Left ventricle myocardium inferior (tissue), 1 donor: Measurements from ENCODE around the gene CYP46A1. TPM values are rescaled to one million over a fixed set of nuclear protein-coding genes. Genes with fewer than 3 reads are reported as not detected.

Experiments used
- DNase-seq: peaks from one replicate; pipeline ENCODE4 v3.0.0-alpha.2; 2020
- H3K27ac ChIP-seq: fragments of 200-600 bp; replicated peaks from 2 replicates; pipeline ENCODE4 v1.8.0; 2021
- H3K27me3 ChIP-seq: fragments of 200-600 bp; 2 replicates; pipeline ENCODE4 v1.8.0; 2021; ENCODE audit warnings: low read depth
- H3K36me3 ChIP-seq: fragments of 200-600 bp; 2 replicates; pipeline ENCODE4 v1.8.0; 2021
- H3K4me1 ChIP-seq: fragments of 200-600 bp; 2 replicates; pipeline ENCODE4 v1.8.0; 2021
- H3K4me3 ChIP-seq: fragments of 200-600 bp; 2 replicates; pipeline ENCODE4 v1.8.0; 2021; ENCODE audit warnings: mild to moderate bottlenecking, moderate library complexity
- H3K9me3 ChIP-seq: fragments of 200-600 bp; replicated peaks from 2 replicates; pipeline ENCODE4 v1.8.0; 2021
- CTCF ChIP-seq: fragments of 200-600 bp; IDR thresholded peaks from 2 replicates; pipeline ENCODE4 v1.8.0; 2021; ENCODE audit warnings: antibody characterized with exemption, mild to moderate bottlenecking, borderline replicate concordance
- intact Hi-C: fragments of 100-400 bp; cut with micrococcal nuclease; formaldehyde crosslinking; loops from one replicate; pipeline ENCODE4 v1.11.0; 2022
- total RNA-seq: library from RNA; stranded (reverse); fragmentation: NEBNext Ultra II Directional; extraction: Animal tissue kit (Norgen Biotek cat#: 25700); gene quantifications from one replicate; pipeline ENCODE4 v1.2.1, GENCODE V29; 2021
- donor health status: DM: no; HTN: yes; CAD: no; lungs with severe emphysema.

The CYP46A1 gene
- total RNA-seq, 1 donor from 2014 or later: 4.2 TPM

- H3K36me3 ChIP-seq: no peaks in the 10 kb centered on the region
- H3K4me1 ChIP-seq: peaks cover 39% of the 10 kb centered on the region
- intact Hi-C loops: no loop called here
- H3K9me3 ChIP-seq: no peaks in the 10 kb centered on the region
- H3K27ac ChIP-seq: no peak overlapping the region
- H3K4me3 ChIP-seq: no peak overlapping the region
- H3K27me3 ChIP-seq: peaks cover 11% of the 10 kb centered on the region
- TF ChIP-seq CTCF: no peak
- DNase-seq: peak; percentile 7
These were observed 44.3 kb downstream of the CYP46A1 start for GRCh38 chr14:99728231-99728920.

DNA sequence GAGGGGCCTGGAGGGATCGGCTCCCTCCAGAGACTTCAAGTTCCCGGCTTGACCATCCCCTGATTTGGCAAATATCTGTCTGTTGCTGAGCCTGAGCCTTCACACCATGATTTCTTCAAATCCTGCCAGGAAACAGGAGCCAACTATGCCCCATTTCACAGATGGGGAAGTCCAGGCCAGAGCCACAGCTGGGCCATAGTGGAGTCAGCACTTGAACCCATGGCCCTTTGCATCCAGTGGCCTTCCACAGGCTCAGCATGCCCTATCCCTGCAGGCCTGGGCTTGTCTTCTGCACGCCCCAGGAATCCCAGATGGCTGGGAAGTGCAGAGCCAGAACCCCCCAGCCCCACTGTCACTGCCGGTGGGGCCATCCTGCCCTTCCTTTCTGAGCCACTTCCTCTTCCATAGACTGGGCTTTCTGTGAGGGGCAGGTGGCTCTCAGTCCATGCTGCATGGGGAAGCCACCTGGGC is 44.9 kb downstream of the CYP46A1 start:
- no peak for TF ChIP-seq CTCF
- Histone ChIP-seq H3K4me1 (peaks cover 46% of the 10 kb centered on the region), H3K27me3 (peaks cover 11% of the 10 kb centered on the region), H3K4me3 (no peak overlapping the region), H3K9me3 (no peaks in the 10 kb centered on the region), H3K36me3 (no peaks in the 10 kb centered on the region), H3K27ac (no peak overlapping the region)
- peak; percentile 5 for DNase-seq
- intact Hi-C loops: no loop called here

DNA sequence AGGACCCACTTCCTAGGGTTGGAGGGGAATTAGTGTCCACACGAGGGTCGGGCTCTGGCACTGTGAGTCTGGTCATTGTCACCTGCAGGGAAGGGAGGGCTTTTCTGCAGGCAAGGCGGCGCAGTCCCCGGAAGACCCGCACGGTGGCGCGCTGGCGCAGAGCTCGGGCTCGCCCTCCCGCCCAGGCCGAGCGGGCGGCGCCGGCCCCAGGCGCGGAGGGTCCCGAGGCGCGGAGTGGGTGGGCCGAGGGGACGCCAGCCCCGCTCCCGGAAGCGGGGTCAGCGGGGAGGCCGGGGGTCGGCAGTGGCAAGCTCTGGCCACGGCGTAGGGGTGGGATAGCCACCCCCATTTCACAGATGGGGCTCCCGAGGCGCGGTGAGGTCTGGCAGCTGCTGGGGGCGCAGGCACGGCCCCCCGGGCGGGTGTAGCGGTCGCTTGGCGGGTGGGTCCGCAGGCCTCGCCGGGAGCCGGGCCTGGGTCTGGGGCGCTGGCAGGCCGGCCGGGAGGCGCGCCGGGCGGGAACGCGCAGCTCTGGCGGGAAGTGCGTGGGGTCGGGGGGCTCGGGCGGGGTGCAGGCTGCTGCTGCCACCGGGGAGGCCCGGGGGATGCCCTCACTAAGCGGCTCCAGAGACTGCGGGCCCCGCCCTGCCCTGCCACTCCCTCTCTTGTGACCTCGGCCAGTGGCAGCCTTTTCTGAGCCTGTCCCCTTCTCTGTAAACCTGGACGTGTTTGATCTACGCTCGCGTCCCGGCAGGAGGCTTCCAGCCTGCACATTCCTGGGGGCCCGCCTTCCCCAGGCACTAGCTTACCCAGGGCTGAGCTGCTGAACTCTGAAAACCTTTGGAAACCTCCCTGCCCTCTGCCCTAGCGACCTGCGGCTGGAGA is 46.1 kb downstream of the CYP46A1 start:
- intact Hi-C loops: loop anchor here (2.0 kb wide), 1 partner anchor 155 kb away; no protein-coding TSS in a partner anchor
- peak; percentile 98 for TF ChIP-seq CTCF
- Histone ChIP-seq H3K9me3 (no peaks in the 10 kb centered on the region), H3K27me3 (peaks cover 11% of the 10 kb centered on the region), H3K36me3 (no peaks in the 10 kb centered on the region), H3K27ac (peak overlapping the region; percentile 94), H3K4me3 (peak overlapping the region; percentile 70), H3K4me1 (peaks cover 58% of the 10 kb centered on the region)
- DNase-seq: peak; percentile 72

- H3K4me3 ChIP-seq: peak overlapping the region; percentile 70
- intact Hi-C loops: loop anchor here (2.0 kb wide), 1 partner anchor 154 kb away; no protein-coding TSS in a partner anchor
- peaks cover 11% of the 10 kb centered on the region for H3K27me3 ChIP-seq
- TF ChIP-seq CTCF: no peak
- peak; percentile 15 for DNase-seq
- no peaks in the 10 kb centered on the region for H3K9me3 ChIP-seq
- no peaks in the 10 kb centered on the region for H3K36me3 ChIP-seq
- H3K4me1 ChIP-seq: peaks cover 66% of the 10 kb centered on the region
- H3K27ac ChIP-seq: peak overlapping the region; percentile 94
These were observed 46.9 kb downstream of the CYP46A1 start for GRCh38 chr14:99730876-99731546.
